ENCODE data around the gene UNC5B.

DNA sequence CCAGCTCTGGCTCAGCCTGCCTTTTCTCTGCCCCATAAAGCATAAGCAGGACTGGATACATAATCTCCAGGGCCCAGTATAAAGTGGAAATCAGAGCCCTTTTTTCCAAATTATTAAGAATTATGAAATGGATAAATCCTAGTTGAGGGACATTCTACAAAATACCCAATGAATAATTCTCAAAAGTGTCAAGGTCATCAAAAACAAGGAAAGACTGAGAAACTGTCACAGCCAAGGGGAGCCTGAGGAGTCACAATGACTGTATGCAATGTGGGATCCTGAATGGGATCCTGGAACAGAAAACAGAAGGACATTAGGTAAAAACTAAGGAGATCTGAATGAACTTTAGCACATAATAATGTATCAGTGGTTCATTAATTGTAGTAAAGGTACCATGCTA is 4.8 kb upstream of the UNC5B start:
- TF ChIP-seq CTCF (IDR thresholded peaks at IDR 0.05) = no peak
- no peak for TF ChIP-seq POLR2A (IDR thresholded peaks at IDR 0.05)
